Stimulated activated CD8-positive, alpha-beta memory T cell treated with anti-CD3 and anti-CD28 coated beads, Interleukin-12 subunit alpha, Interleukin-12 subunit beta, amount 100 ng/mL, for 1 hour (primary cell): ENCODE results near the gene CCDC195.
"Not testable (repeated sequence)": the region's sequence is repeated elsewhere in the genome, so short reads cannot be mapped to it uniquely, and the experiment has no call there.

Experiments used
- DNase-seq: peaks from one replicate; pipeline ENCODE4 v3.0.0-alpha.2; 2020; ENCODE audit warnings: low read depth

CCDC195 gene

GRCh38 chr2:224690868-224691267, 25.3 kb downstream of the CCDC195 start:
- no peak for DNase-seq

GRCh38 chr2:224689539-224689938, 26.6 kb downstream of the CCDC195 start:
- no peak for DNase-seq

- DNase-seq = no peak
These were observed 27.2 kb downstream of the CCDC195 start for GRCh38 chr2:224688997-224689396.

- no peak for DNase-seq
These were observed 29.0 kb downstream of the CCDC195 start for GRCh38 chr2:224687156-224687555.

GRCh38 chr2:224685121-224685520, 31.0 kb downstream of the CCDC195 start:
- DNase-seq = no peak

GRCh38 chr2:224682134-224682533, 34.0 kb downstream of the CCDC195 start:
- DNase-seq = no peak

GRCh38 chr2:224671731-224672130, 44.4 kb downstream of the CCDC195 start:
- DNase-seq = no peak

GRCh38 chr2:224670203-224670602, 46.0 kb downstream of the CCDC195 start:
- DNase-seq = no peak

GRCh38 chr2:224669449-224669848, 46.7 kb downstream of the CCDC195 start:
- DNase-seq = no peak

- DNase-seq = no peak
These were observed 47.8 kb downstream of the CCDC195 start for GRCh38 chr2:224668123-224668909.

GRCh38 chr2:224666951-224667553, 49.1 kb downstream of the CCDC195 start:
- DNase-seq = no peak

GRCh38 chr2:224663322-224663721, 52.8 kb downstream of the CCDC195 start:
- DNase-seq = not testable (repeated sequence)

- DNase-seq = not testable (repeated sequence)
These were observed 54.5 kb downstream of the CCDC195 start for GRCh38 chr2:224661708-224662107.

GRCh38 chr2:224659714-224660113, 56.5 kb downstream of the CCDC195 start:
- DNase-seq = no peak

GRCh38 chr2:224658780-224659405, 57.3 kb downstream of the CCDC195 start:
- no peak for DNase-seq

GRCh38 chr2:224657349-224657748, 58.8 kb downstream of the CCDC195 start:
- DNase-seq = no peak

- no peak for DNase-seq
These were observed 61.1 kb downstream of the CCDC195 start for GRCh38 chr2:224655006-224655537.
